HEK293T (cell line): ENCODE measurements around the gene CTPS1.

Experiments used
- BHLHE40 ChIP-seq: fragments of 450-650 bp; IDR thresholded peaks from 2 replicates; pipeline ENCODE4 v1.6.1; 2016; ENCODE audit warnings: mild to moderate bottlenecking, moderate library complexity, borderline replicate concordance
- FOXK2 ChIP-seq: fragments of 450-650 bp; IDR thresholded peaks from 2 replicates; pipeline ENCODE4 v1.6.1; 2016; ENCODE audit warnings: mild to moderate bottlenecking
- L3MBTL2 ChIP-seq: fragments of 450-650 bp; conservative IDR thresholded peaks from 2 replicates; pipeline ENCODE4 v1.6.1; 2016; ENCODE audit warnings: mild to moderate bottlenecking
- LEF1 ChIP-seq: fragments of 450-650 bp; IDR thresholded peaks from 2 replicates; pipeline ENCODE4 v1.6.1; 2017; ENCODE audit warnings: mild to moderate bottlenecking, borderline replicate concordance

DNA sequence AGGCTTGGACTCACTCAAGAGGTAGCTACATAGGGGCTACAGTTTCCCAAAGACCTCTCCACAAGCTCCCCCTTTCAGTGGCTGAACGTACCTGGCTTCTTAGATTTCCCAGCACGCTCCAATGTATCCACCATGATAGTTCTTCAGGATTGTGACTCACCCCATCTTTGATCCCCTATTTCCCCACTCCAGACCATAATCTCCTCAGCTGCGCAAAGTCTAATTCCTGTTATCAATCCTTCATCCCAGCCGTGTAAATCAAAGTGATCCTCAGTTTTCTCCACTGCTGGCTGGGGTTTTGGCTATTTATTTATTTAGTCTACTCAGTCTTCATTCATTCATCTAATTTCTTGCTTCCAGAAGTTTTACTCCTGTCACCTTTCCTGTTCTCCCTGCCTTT lies 13.1 kb upstream of the CTPS1 start:
- TF ChIP-seq FOXK2 (no peak), BHLHE40 (no peak), L3MBTL2 (no peak), LEF1 (no peak)
